ENCODE results near the gene UBTD2. TPM values are rescaled to one million over a fixed set of nuclear protein-coding genes. Genes with fewer than 3 reads are reported as not detected.

UBTD2 gene
- polyA plus RNA-seq, 1 donor from 2014 or later, result 89.9 TPM

DNA sequence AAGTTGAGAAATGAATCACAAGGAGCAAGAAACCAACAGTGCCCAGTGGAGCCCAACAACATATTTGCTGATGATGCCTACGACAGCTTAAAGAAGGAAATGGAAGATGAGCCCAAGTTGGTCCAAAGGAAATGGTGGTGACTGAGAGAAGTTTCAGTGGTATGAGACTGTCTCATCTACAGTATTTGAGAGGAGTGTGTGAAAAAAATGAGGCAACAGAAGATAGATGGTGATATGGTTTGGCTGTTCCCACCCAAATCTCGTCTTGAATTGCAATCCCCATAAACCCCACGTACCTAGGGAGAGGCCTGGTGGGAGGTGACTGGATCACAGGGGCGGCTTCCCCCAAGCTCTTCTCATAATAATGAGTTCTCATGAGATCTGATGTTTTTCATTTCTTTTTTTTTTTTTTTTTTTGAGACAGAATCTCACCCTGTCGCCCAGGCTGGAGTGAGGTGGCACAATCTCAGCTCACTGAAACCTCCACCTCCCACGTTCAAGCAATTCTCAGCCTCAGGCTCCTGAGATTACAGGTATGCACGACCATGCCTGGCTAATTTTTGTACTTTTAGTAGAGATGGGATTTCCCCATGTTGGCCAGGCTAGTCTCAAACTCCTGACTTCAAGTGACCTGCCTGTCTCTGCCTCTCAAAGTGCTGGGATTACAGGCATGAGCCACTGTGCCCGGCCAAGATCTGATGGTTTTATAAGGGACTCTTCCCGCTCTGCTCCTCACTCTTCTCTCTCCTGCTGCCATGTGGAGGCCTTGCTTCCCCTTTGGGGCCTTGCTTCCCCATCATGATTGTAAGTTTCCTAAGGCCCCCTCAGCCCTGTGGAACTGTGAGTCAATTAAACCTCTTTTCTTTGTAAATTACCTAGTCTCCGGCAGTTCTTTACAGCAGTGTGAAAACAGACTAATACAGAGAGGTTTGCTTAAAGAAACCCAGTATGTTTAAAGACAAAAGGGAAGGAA is 59.4 kb downstream of the UBTD2 start:
- no peaks in the 10 kb centered on the region for H3K9me3 ChIP-seq (ENCODE audit: low read length)
- H3K36me3 ChIP-seq (ENCODE audit: insufficient read depth, low read length), result peaks cover 9% of the 10 kb centered on the region
- H3F3A ChIP-seq (ENCODE audit: insufficient read depth, low read length, poor library complexity, severe bottlenecking), result no peaks in the 10 kb centered on the region
- H3K27ac ChIP-seq (ENCODE audit: low read length), result no peak overlapping the region
- H3K9me2 ChIP-seq (ENCODE audit: insufficient read depth, low read length), result no peaks in the 10 kb centered on the region
- no peak overlapping the region for H3K4me3 ChIP-seq (ENCODE audit: low read length)
- no peak overlapping the region for H3K9ac ChIP-seq (ENCODE audit: low read length)
- no peak overlapping the region for H3K4me2 ChIP-seq (ENCODE audit: low read length)
- H3K27me3 ChIP-seq (ENCODE audit: insufficient read depth, low read depth, low read length), result no peaks in the 10 kb centered on the region
- H4K20me1 ChIP-seq (ENCODE audit: insufficient read depth), result no peaks in the 10 kb centered on the region
- TF ChIP-seq EP300 (conservative IDR thresholded peaks at IDR 0.05; ENCODE audit: poor library complexity, severe bottlenecking) (no peak), RAD21 (conservative IDR thresholded peaks at IDR 0.05) (no peak), SMC3 (conservative IDR thresholded peaks at IDR 0.05; ENCODE audit: poor library complexity) (no peak), EZH2 (IDR thresholded peaks at IDR 0.05; ENCODE audit: borderline replicate concordance, insufficient read depth, low read length, poor library complexity, severe bottlenecking) (no peak), TAF1 (IDR thresholded peaks at IDR 0.05; ENCODE audit: low read depth) (no peak), POLR2AphosphoS5 (IDR thresholded peaks at IDR 0.05) (no peak), MXI1 (conservative IDR thresholded peaks at IDR 0.05; ENCODE audit: poor library complexity, severe bottlenecking) (no peak)
- TF ChIP-seq, protein P1, sequence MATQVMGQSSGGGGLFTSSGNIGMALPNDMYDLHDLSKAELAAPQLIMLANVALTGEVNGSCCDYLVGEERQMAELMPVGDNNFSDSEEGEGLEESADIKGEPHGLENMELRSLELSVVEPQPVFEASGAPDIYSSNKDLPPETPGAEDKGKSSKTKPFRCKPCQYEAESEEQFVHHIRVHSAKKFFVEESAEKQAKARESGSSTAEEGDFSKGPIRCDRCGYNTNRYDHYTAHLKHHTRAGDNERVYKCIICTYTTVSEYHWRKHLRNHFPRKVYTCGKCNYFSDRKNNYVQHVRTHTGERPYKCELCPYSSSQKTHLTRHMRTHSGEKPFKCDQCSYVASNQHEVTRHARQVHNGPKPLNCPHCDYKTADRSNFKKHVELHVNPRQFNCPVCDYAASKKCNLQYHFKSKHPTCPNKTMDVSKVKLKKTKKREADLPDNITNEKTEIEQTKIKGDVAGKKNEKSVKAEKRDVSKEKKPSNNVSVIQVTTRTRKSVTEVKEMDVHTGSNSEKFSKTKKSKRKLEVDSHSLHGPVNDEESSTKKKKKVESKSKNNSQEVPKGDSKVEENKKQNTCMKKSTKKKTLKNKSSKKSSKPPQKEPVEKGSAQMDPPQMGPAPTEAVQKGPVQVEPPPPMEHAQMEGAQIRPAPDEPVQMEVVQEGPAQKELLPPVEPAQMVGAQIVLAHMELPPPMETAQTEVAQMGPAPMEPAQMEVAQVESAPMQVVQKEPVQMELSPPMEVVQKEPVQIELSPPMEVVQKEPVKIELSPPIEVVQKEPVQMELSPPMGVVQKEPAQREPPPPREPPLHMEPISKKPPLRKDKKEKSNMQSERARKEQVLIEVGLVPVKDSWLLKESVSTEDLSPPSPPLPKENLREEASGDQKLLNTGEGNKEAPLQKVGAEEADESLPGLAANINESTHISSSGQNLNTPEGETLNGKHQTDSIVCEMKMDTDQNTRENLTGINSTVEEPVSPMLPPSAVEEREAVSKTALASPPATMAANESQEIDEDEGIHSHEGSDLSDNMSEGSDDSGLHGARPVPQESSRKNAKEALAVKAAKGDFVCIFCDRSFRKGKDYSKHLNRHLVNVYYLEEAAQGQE (IDR thresholded peaks at IDR 0.05; ENCODE audit: borderline replicate concordance), result no peak
- TF ChIP-seq, protein P2, sequence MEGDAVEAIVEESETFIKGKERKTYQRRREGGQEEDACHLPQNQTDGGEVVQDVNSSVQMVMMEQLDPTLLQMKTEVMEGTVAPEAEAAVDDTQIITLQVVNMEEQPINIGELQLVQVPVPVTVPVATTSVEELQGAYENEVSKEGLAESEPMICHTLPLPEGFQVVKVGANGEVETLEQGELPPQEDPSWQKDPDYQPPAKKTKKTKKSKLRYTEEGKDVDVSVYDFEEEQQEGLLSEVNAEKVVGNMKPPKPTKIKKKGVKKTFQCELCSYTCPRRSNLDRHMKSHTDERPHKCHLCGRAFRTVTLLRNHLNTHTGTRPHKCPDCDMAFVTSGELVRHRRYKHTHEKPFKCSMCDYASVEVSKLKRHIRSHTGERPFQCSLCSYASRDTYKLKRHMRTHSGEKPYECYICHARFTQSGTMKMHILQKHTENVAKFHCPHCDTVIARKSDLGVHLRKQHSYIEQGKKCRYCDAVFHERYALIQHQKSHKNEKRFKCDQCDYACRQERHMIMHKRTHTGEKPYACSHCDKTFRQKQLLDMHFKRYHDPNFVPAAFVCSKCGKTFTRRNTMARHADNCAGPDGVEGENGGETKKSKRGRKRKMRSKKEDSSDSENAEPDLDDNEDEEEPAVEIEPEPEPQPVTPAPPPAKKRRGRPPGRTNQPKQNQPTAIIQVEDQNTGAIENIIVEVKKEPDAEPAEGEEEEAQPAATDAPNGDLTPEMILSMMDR (IDR thresholded peaks at IDR 0.05; ENCODE audit: poor library complexity, severe bottlenecking), result no peak
- no peaks in the 10 kb centered on the region for H3K79me2 ChIP-seq (replicated peaks; ENCODE audit: insufficient read depth, low read length)
- no peak overlapping the region for H2AFZ ChIP-seq (ENCODE audit: low read depth, low read length)

DNA sequence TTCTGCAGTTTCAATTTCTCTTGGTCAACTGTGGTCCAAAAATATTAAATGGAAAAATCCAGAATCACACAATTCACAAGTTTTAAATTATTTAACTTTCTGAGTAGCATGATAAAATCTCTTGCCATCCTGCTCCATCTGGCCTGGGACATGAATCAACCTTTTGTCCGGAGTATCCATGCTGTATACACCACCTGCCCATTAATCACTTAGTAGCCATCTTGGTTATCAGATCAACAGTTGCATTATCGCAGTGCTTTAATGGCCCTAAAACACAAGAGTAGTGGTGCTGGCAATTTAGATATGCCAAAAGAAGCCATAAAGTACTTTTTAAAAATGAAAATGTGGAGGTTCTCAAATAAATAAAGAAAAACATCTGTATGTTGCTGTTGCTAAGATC is 64.3 kb downstream of the UBTD2 start:
- TF ChIP-seq, protein P2 (IDR thresholded peaks at IDR 0.05; ENCODE audit: poor library complexity, severe bottlenecking), result no peak
- no peak for TF ChIP-seq RAD21 (conservative IDR thresholded peaks at IDR 0.05)
- TF ChIP-seq EP300 (conservative IDR thresholded peaks at IDR 0.05; ENCODE audit: poor library complexity, severe bottlenecking), result no peak
- no peak for TF ChIP-seq SMC3 (conservative IDR thresholded peaks at IDR 0.05; ENCODE audit: poor library complexity)
- TF ChIP-seq, protein P1 (IDR thresholded peaks at IDR 0.05; ENCODE audit: borderline replicate concordance), result no peak
- no peak for TF ChIP-seq TAF1 (IDR thresholded peaks at IDR 0.05; ENCODE audit: low read depth)
- no peak for TF ChIP-seq POLR2AphosphoS5 (IDR thresholded peaks at IDR 0.05)
- TF ChIP-seq EZH2 (IDR thresholded peaks at IDR 0.05; ENCODE audit: borderline replicate concordance, insufficient read depth, low read length, poor library complexity, severe bottlenecking), result no peak
- no peak for TF ChIP-seq MXI1 (conservative IDR thresholded peaks at IDR 0.05; ENCODE audit: poor library complexity, severe bottlenecking)
- peaks cover 22% of the 10 kb centered on the region for H3K79me2 ChIP-seq (replicated peaks; ENCODE audit: insufficient read depth, low read length)
- no peak overlapping the region for H3K4me3 ChIP-seq (ENCODE audit: low read length)
- H3K9me2 ChIP-seq (ENCODE audit: insufficient read depth, low read length), result no peaks in the 10 kb centered on the region
- H3K9ac ChIP-seq (ENCODE audit: low read length), result no peak overlapping the region
- no peaks in the 10 kb centered on the region for H3K27me3 ChIP-seq (ENCODE audit: insufficient read depth, low read depth, low read length)
- H3K4me2 ChIP-seq (ENCODE audit: low read length), result no peak overlapping the region
- H4K20me1 ChIP-seq (ENCODE audit: insufficient read depth), result no peaks in the 10 kb centered on the region
- peaks cover 7% of the 10 kb centered on the region for H3K36me3 ChIP-seq (ENCODE audit: insufficient read depth, low read length)
- H3K9me3 ChIP-seq (ENCODE audit: low read length), result peaks cover 3% of the 10 kb centered on the region
- no peak overlapping the region for H3K27ac ChIP-seq (ENCODE audit: low read length)
- H2AFZ ChIP-seq (ENCODE audit: low read depth, low read length), result no peak overlapping the region
- no peaks in the 10 kb centered on the region for H3F3A ChIP-seq (ENCODE audit: insufficient read depth, low read length, poor library complexity, severe bottlenecking)
